HG03565 (cell line): ENCODE results near the gene FER.
"Not testable (repeated sequence)": the region's sequence is repeated elsewhere in the genome, so short reads cannot be mapped to it uniquely, and the experiment has no call there.

Experiments used
- ATAC-seq: cut with Tn5 transposase; IDR thresholded peaks from one replicate; pipeline ENCODE4 v1.9.1; 2021; ENCODE audit warnings: mild to moderate bottlenecking, moderate library complexity; ENCODE audit not compliant: unreplicated experiment

Gene FER

DNA sequence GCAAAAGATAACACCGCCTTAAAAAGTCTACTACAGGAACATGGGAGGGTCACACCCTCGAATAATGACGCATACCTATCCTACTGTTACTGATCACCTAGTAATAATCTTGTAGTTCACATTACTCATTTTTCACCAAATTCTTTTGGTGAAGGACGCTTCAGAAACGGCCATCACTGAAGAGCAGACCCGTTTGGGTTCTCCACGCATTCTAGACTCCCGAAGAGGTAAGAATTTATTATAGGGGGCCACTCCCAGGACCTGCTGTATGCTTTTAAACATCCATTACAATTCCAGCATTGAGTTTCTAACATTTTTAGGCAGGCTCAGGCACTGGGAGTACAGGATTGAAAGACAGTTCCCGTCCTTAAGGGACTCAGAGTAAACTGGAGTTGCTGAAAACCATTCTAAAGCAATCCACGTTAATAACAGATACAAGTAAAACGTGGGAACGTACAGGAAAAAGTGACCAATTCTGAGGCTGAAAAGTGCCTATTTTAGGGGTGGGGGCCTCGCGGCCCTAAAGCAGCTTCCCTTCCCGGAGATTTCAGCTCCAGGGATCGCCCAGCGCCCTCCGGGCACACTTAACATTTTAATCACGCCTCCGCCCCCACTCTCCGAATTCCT lies at the start of gene FER:
TSS of gene FER (plus strand) at position 124 of the 627 bp plus-strand sequence. CDS start 50,286 bp downstream, outside the sequence.
- ATAC-seq, result peak; percentile 35

DNA sequence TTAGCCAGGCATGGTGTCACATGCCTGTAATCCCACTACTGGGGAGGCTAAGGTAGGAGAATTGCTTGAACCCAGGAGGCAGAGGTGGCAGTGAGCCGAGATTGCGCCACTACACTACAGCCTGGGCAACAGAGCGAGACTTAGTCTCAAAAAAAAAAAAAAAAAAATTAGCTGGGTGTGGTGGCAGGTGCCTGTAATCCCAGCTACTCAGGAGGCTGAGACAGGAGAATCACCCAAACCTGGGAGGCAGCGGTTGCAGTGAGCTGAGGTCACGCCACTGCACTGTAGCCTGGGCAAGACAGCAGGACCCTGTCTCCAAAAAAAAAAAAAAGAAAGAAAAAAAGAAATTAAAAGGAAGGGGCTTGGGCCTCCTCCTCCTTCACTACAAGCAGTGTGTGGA lies 47.3 kb upstream of the FER start:
- not testable (repeated sequence) for ATAC-seq

DNA sequence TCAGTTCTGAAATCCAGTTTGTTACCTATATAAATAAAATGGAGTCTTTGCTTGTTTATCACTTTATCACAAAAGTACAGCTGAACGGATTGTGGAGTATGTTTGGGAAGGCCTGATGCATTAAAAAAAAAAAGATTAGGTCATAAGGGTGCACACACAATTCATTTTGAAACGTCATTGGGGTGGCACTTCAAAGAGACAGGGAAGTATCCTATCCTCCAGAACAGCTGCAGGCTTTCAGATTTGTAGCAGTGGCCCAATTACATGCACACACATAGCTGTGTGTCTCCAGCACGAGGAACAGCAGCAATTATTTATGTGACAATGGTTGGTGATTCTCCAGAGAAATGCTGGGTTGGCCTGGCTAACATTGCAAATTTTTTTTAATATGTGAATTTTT lies 46.8 kb upstream of the FER start:
- ATAC-seq, result no peak

DNA sequence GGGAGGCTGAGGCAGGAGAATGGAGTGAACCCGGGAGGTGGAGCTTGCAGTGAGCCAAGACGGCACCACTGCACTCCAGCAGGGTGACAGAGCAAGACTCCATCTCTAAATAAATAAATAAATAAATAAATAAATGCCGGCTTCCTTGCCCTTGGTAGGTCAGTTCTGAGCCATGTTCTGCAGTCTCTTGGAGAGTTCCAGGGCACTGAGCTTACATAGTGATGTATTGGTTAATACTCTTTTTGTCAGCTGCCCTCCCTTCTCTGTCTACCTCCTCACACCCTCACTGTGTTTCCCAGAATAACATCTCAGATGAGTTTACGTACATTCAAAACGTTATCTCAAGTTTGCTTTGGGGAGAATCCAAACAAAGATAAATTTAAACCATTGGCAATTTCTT lies 45.2 kb upstream of the FER start:
- ATAC-seq, result no peak

DNA sequence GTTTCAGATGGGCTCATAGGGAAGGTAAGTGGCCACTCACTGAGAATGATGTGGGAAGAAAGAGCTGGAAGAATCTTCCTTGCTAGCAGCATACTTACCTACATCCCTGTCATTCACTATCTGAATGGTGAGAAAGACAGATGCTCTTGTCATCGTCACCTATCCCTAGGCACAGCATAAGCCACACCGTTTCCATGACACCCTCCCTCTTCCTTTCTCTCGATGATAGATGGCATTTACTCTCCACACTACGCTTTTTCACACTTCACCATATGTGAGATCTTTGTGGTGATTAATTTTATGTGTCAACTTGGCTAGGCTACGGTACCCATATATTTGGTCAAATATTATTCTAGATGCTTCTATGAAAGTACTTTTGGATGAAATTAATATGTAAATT lies 44.4 kb upstream of the FER start:
- ATAC-seq, result no peak

DNA sequence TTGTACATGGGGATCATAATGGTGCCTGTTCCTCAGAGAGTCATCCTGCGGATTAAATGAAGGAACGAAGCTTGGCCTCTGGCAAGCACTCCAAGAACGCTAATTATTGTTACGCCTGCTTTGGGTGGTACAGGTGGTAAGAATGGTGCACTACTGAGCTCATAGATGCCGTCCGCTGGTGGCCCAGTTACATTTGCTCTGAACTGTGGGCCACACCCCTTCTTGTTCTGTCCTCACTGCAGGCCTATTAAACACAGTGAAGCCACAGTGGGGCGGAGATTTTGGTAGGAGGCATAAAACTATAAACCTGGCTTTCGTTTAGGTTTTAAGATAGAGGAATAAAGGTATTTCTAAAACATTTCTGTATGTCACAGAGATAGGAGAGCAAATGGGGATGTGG lies 40.6 kb upstream of the FER start:
- no peak for ATAC-seq

DNA sequence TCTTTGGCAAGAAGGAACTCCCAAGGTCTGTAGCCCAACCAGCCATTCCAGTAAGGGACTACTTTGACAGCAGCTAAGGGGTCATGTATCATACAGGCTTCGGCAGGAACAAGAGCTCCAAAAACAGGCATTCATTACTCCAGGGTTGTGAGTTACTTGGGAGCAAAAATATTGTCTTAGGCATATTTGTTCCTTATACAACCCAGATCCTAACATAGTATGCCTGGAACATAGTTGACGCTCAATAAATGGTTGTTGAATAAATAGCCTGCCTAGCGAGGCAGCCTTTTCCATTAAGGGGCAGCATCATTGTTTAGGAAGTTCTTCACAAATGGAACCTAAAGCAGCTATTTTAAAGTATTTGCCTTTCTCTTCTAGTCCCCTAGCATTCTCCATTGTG lies 35.8 kb upstream of the FER start:
- no peak for ATAC-seq

DNA sequence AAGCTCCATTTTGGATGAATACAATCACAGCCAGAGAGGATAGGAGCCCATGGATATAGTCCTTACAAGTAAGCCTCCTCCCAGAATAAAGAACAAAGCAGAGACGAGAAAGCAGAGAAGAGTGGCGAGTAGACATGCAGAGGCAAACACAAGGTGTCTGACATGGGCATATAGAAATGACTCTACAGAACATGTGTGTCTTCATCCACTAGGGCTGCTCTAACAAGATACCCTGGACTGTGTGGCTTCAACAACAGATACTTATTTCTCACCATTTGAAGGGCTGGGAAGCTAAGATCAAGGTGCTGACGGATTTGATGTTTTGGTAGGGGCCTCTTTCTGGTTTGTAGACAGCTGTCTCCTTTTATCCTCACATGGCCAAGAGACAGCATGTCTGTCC lies 32.3 kb upstream of the FER start:
- ATAC-seq, result no peak

DNA sequence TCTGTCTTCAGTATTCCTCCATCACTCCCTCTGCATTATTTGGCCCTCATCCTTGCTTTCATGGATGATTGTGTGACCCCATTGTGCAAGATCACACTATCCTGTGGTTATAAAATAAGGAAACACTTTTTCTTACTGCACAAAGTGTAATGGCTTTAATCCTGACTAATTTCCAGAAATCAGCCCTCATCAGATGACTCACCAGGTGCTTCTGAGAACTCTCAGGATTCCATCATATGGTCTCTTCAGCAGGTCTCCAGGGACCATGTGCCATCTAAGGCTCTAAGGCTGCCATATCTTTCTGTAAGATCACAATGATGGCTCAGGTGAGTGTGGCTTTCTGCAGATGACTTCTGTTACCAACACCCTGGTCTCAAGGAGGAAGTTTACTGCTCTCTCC lies 27.3 kb upstream of the FER start:
- ATAC-seq, result peak; percentile 94

DNA sequence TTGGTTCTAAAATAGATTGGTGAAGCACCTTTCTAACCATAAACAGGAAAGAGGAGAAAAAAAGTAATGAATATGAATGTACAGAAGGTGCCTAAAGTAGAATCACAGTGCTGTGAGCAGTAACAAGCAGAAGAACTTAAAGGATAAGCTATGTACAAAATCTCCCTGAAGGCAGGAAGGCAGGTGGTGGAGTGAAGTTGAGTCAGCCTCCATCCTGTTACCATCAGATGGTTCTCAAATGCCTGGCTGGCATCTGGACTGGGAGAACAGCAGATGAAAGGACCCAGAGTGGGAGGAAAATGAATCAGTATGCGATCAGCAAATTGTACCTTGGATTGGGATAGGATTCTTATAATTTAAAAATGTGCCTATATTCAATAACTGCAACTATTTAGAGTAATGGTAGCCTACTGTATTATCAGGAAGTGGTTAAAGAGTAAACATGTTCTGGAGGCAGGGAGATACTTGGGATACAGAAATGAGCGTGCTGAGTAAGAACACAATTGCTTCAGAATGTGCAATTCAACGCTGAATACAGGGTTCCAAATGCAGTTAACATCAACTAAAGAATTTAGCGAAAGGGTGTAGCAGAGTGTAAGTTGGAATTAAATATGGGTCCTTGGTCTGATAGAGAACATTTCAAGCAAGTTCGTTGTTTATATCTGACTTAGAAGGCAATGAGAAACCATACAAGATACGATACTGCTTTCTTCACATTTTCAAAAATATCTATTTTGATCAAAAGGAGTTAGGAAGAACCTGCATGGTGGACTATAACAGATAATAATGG lies 21.1 kb upstream of the FER start:
- ATAC-seq, result no peak

DNA sequence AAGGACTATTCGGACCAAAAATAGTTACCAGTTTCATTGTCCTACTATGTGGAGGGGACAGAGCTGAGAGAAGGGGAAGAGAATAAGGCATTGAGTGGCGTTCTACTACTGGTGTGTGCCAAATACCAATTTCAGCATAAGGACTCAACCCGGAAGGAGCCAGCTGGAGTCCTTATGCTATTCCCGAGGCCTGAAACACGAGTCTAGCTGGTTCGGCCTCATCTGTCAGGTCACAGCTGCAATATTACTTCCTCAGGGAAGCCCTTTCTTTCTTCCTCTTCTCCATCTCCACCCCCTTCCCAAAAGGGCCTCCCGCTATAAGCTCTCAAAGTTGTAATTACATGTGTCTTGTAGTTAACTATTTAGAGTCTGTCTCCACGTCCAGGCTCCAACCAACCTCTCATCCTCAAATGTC lies 20.5 kb upstream of the FER start:
- ATAC-seq, result no peak

DNA sequence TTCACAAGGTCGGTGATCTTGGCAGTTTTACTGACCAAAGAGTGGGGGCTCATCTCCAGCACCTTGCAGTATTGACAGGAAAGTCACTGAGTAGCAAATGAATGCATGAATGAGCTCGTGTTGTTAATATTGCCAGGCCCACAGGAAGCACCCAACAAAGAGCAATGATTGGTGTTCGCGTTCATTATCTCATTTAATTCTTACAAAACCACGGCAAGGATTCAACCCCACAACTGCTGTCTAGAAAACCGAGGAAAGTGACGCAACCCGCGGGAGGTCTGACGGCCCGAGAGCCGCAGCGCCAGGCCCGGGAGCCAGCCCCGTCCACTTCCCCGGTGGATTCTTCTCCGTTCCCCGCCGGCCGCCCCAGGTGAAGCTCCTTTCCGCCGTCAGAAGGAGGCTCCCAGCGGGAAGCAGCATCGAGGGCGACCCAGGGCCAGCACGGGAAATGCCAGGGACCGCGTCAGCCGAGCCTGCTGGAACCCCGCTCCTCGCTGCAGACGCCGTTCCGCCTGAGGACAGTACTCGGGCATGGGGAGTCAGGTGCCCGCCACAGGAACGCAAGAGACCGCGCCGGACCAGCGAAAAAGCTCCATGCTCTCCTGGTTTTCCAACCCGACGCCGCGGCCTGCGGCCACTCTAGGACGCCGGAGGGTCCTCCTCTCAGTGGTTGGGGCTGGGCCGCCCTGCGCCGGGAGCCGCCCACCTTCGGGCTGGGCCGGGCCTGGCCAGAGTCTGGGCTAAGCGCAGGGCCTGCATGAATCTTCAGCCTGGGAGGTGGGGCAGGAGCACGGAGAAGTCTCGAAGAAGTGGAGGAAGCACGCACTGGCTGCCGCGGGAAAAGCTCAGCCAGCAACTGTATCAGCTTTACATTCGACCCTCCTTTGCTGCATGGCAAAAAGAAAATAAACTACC lies 19.8 kb upstream of the FER start:
- ATAC-seq, result peak; percentile 49

DNA sequence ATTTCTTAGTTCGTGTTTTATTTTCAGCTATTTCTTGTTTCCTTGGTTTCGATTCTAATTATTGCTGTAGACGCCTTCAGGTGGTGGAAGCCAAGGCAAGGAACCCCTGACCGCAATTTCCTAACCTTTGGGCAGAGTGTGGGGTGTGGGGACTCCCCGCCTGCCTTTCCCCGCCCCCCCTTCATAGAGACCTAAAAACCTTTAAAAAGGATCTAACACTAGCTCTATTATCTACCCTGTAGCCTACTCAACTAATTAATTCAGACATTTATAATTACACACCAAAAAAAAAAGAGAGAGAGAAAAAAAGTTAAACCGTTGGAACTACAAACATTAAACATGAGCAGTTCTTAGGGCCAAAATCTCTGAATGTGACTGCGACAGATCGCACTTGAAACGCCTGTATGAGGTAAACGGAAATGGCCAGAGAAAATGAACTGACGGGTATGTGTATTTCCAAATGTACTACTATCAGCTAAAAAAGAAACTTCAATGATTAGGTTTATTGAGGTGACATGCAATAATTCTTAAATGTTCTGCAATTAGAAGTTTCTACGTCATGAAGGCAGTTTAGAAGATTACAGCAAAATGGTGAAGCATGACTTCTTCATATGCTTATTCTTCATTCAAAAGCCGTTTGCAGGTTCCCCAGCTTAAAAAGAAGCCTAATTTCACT lies 19.0 kb upstream of the FER start:
- ATAC-seq, result peak; percentile 16

DNA sequence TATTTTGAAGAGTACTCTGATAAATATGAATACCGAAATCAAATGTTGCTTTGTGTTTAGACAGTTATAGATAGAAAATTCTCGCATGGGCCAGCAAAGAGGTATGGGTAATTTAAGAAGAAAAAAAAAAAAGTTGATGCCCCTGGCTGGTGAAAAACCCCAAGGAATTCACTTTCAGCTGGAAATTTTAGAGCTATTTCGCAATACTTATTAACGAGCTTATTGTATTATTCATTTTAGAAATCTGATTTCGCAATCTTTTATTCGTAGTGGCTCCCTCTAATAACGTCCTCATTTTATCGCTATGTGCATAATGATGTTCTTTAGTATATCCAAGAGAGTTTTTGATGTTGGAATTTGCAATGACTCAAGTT lies 18.5 kb upstream of the FER start:
- no peak for ATAC-seq

DNA sequence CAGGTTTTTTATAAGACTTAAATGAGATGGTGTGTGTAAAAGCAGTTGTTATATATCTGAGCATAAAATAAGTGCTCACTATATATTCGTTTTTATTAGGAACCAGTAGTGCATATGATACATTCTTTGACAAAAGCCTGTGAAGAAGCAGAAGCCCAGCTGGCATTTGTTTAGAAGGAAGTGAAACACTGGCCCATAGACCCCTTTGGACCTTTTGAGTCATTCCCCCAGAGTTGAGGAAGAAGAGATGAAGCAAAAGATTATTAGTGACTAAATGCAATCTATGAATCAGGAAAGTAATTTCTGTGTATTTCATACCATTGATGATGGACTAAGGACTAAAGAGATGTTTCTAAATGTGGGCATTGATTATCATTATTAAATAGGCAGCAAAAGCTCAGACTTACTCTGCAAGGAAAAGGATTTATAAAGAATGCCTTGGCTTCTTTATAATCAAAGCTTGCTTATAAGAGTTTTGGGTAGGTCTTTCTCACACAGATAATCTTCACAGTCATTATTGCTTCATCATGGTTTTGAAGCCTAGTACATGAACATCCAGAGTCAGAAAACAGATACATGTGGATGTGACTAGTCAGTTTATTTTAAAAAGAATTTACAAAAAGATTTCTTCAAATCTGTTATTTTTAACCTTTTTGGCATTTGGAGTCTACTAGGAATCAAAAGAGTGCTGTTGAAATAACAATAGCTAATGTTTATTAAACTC lies 16.9 kb upstream of the FER start:
- peak; percentile 44 for ATAC-seq

DNA sequence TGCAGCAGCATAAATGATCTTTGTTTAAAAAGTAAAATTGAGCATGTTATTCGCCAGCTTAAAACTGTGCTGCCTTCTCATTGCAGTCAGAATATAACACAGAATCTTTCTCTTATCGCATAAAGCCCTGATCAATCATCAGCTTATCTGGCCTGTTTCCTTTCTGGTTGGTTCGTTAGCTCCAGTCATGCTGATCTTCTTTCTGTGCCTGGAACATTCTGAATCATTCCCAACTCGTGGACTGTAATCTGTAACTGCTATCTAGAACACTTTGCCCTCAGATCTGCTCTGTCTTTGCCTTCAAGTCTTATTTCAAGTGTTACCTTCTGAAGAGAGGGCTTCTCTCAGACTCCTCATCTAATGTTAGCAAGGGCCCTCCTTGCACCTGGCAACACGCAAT lies 11.9 kb upstream of the FER start:
- no peak for ATAC-seq

DNA sequence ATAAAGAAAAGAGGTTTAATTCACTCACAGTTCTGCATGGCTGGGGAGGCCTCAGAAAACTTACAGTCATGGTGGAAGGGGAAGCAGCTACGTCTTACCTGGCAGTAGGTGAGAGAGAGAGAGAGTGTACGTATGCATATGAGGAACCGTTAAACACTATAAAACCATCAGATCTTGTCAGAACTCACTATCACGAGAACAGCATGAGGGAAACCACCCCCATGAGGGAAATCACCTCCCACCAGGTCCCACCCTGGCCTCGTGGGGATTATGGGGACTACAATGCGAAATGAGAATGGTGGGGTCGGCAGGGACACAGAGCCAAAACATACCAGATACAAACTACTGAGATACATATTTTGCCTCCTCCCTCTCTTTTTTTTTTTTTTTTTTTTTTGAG lies 10.8 kb upstream of the FER start:
- ATAC-seq, result no peak

DNA sequence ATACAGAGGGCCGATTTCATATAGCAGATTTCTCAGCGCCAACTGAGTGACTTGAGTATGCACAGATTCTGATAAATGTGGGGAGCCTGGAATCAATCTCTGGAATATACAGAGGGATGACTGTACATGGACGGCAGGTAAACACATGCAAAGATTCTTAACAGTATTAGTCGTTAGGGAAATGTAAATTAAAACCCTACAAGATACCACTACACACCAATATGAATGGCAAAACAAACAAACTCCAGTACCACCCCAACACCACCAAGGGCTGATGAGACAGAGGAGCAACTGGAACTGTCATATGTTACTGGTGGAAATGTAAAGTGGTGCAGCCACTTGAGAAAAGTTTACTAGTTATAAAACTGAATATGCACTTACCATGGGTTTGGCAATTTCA lies 8.3 kb upstream of the FER start:
- ATAC-seq, result no peak

DNA sequence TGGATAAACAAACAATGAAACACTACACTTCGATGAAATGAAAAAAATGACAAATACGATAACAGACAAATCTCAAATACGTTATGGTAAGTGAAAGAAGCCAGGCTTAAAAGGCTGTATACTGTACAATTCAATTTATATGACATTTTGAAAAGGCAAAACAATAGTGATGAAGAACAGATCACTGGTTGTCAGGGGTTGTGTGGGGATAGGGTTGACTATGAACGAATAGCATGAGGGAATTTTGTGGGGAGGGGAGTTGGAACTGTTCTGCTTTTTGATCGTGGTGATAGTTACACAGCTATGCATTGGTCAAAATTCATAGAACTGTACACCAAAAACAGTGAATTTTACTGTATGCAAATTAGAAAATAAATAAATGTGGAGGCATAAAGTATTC lies 7.8 kb upstream of the FER start:
- no peak for ATAC-seq

DNA sequence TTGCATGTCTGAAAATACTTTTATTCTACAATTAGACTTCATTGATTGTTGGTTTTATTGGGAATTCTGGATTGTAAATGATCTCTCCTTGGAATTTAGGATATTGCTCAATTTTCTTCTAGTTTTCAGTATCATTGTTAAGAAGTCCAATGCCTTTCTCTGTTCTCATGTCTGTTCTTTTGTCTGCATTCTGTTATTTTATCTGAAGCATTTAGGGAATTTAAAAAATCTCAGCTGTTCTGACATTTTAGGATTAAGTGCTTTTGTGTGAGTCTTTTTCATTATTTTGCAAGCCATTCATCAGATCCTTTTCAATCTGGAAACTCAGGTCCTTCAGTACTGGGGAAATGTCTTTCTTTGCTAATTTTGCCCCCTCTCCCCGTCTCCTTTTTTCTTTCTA lies 4.4 kb upstream of the FER start:
- ATAC-seq, result no peak

DNA sequence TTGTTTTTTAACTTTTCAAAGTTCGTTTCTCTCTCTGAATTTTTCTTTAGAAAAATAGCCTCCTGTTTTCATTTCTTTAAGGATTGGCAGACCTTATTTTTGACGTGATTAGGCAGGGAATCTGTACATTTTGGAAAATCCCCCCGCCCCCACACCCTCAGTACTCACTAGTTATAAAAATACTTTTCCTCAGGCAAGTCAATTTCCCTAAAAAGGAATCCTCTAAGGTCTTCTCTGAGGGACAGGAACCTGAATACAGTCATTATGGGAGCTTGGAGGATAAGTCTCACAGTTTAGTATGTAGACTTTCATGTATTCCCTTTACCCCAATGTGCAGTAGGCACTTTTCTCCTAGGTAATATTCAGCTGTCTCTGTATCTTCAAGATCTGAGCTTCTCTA lies 3.9 kb upstream of the FER start:
- no peak for ATAC-seq
